A549 (cell line): ENCODE data around the gene RALGAPA1. TPM values are rescaled to one million over a fixed set of nuclear protein-coding genes. Genes with fewer than 3 reads are reported as not detected.

ENCODE experiments used
- ATAC-seq, 2 experiments: fragments of 200-7000 bp in 1 of 2; fragments of >200 bp in 1 of 2; cut with Nextera tagmentation in 1 of 2; cut with Tn5 transposase in 1 of 2; 3 replicates each; pipeline versions ENCODE4 v1.8.0 to v1.9.1; 2018 to 2020; ENCODE audit warnings: mild to moderate bottlenecking in 1 of 2, moderate library complexity in 1 of 2
- CTCF ChIA-PET: fragments of 300-600 bp; sonication (Branson Sonifier 250); formaldehyde crosslinking; extraction: SDS; loops from one replicate; lab custom pipeline; 2021; ENCODE audit warnings: antibody characterized with exemption, inconsistent platforms; lab: Yijun Ruan, JAX
- POLR2A ChIA-PET: fragments of 350-600 bp; formaldehyde crosslinking; extraction: SDS; loops from one replicate; lab custom pipeline; 2021; ENCODE audit warnings: antibody characterized with exemption, inconsistent platforms; lab: Yijun Ruan, JAX
- DNase-seq, 2 experiments: peaks; one replicate each; pipeline versions ENCODE4 v3.0.0 to v3.0.0-alpha.2; 2011 to 2016; ENCODE audit warnings: low read depth in 1 of 2, low spot score in 1 of 2
- FAIRE-seq: peaks from 2 replicates; lab custom pipeline; 2011; peaks lifted over from hg19 to GRCh38; lab: Jason Lieb, UNC
- H3K27ac ChIP-seq, 2 experiments: fragments of >200 bp; sonication (Bioruptor Twin); formaldehyde crosslinking; 3 replicates each; pipeline ENCODE4 v1.5.1; 2016 to 2017
- H3K4me1 ChIP-seq: fragments of >200 bp; sonication (Bioruptor Twin); formaldehyde crosslinking; 3 replicates; pipeline ENCODE4 v1.6.1; 2016
- H3K4me2 ChIP-seq: fragments of >200 bp; sonication (Bioruptor Twin); formaldehyde crosslinking; 3 replicates; pipeline ENCODE4 v1.6.1; 2016
- H3K4me3 ChIP-seq: fragments of >200 bp; sonication (Bioruptor Twin); formaldehyde crosslinking; 3 replicates; pipeline ENCODE4 v1.5.1; 2016
- H3K9me3 ChIP-seq: fragments of >200 bp; sonication (Bioruptor Twin); formaldehyde crosslinking; 3 replicates; pipeline ENCODE4 v1.6.1; 2016
- ATOH8 ChIP-seq: fragments of 250-450 bp; sonication (Bioruptor Pico); IDR thresholded peaks from 2 replicates; pipeline ENCODE4 v1.5.0; 2020; ENCODE audit warnings: low read depth, mild to moderate bottlenecking, moderate library complexity
- CBX8 ChIP-seq: fragments of 200-600 bp; sonication (generic); IDR thresholded peaks from 2 replicates; pipeline ENCODE4 v1.6.1; 2016
- CHD2 ChIP-seq: fragments of 150-350 bp; IDR thresholded peaks from 2 replicates; pipeline ENCODE4 v1.6.1; 2014; ENCODE audit warnings: low read length; ENCODE audit not compliant: partially characterized antibody
- ELK1 ChIP-seq: fragments of 150-350 bp; IDR thresholded peaks from 2 replicates; pipeline ENCODE4 v1.6.1; 2014; ENCODE audit warnings: low read depth, mild to moderate bottlenecking, low read length
- EP300 ChIP-seq, 2 experiments: fragments of >200 bp; sonication (Bioruptor Twin); formaldehyde crosslinking; IDR thresholded peaks; 2 replicates in 1 of 2; 3 replicates in 1 of 2; pipeline ENCODE4 v1.6.1; 2016 to 2017
- FOSL2 ChIP-seq, 2 experiments: fragments of 450-650 bp in 1 of 2; fragments of >200 bp in 1 of 2; sonication (Bioruptor Twin) in 1 of 2; formaldehyde crosslinking; IDR thresholded peaks; 2 replicates each; pipeline versions ENCODE4 v1.5.0 to v1.6.1; 2016 to 2020; ENCODE audit warnings: mild to moderate bottlenecking in 1 of 2, moderate library complexity in 1 of 2
- FOXS1 ChIP-seq: fragments of 250-450 bp; sonication (Bioruptor Pico); IDR thresholded peaks from 2 replicates; pipeline ENCODE4 v1.5.0; 2020; ENCODE audit warnings: mild to moderate bottlenecking, moderate library complexity
- HDAC2 ChIP-seq: fragments of 200-600 bp; sonication (generic); IDR thresholded peaks from 2 replicates; pipeline ENCODE4 v1.6.1; 2016
- HEYL ChIP-seq: fragments of 250-450 bp; sonication (Bioruptor Pico); IDR thresholded peaks from 2 replicates; pipeline ENCODE4 v1.8.0; 2021; ENCODE audit warnings: mild to moderate bottlenecking, moderate library complexity
- HOXB13 ChIP-seq: fragments of 250-450 bp; sonication (Bioruptor Pico); IDR thresholded peaks from 2 replicates; pipeline ENCODE4 v1.5.0; 2020; ENCODE audit warnings: low read depth, mild to moderate bottlenecking, moderate library complexity
- JUNB ChIP-seq: fragments of >200 bp; sonication (Bioruptor Twin); formaldehyde crosslinking; IDR thresholded peaks from 2 replicates; pipeline ENCODE4 v1.6.1; 2016
- KDM1A ChIP-seq: fragments of 200-600 bp; sonication (generic); IDR thresholded peaks from 2 replicates; pipeline ENCODE4 v1.6.1; 2016; ENCODE audit warnings: low read depth, mild to moderate bottlenecking
- KDM5A ChIP-seq: fragments of 200-600 bp; sonication (generic); IDR thresholded peaks from 2 replicates; pipeline ENCODE4 v1.6.1; 2016; ENCODE audit warnings: antibody characterized with exemption, mild to moderate bottlenecking
- MAFK ChIP-seq: fragments of 450-650 bp; IDR thresholded peaks from 2 replicates; pipeline ENCODE4 v1.6.1; 2014; ENCODE audit not compliant: partially characterized antibody
- MAX ChIP-seq: IDR thresholded peaks from 2 replicates; pipeline ENCODE4 v1.6.1; 2012
- MAZ ChIP-seq: fragments of 150-350 bp; IDR thresholded peaks from 2 replicates; pipeline ENCODE4 v1.6.1; 2014; ENCODE audit warnings: antibody characterized with exemption, low read depth, low read length, borderline replicate concordance
- MYC ChIP-seq: IDR thresholded peaks from 2 replicates; pipeline ENCODE4 v1.6.1; 2012; ENCODE audit warnings: mild to moderate bottlenecking, inconsistent platforms, low read length, improper control_type of control experiment, borderline replicate concordance
- NFE2L2 ChIP-seq: fragments of 150-350 bp; conservative IDR thresholded peaks from 2 replicates; pipeline ENCODE4 v1.6.1; 2014; ENCODE audit warnings: low read length
- PHF8 ChIP-seq: fragments of 200-600 bp; sonication (generic); IDR thresholded peaks from 2 replicates; pipeline ENCODE4 v1.6.1; 2016; ENCODE audit warnings: low read depth, mild to moderate bottlenecking, antibody characterized with exemption, moderate library complexity, borderline replicate concordance
- POLR2A ChIP-seq: IDR thresholded peaks from 2 replicates; pipeline ENCODE4 v1.6.1; 2012; ENCODE audit warnings: mild to moderate bottlenecking, low read length
- RCOR1 ChIP-seq: fragments of 150-350 bp; IDR thresholded peaks from 2 replicates; pipeline ENCODE4 v1.6.1; 2014; ENCODE audit warnings: antibody characterized with exemption, low read length, low read depth
- RNF2 ChIP-seq: fragments of 200-600 bp; sonication (generic); IDR thresholded peaks from 2 replicates; pipeline ENCODE4 v1.6.1; 2016; ENCODE audit warnings: low read depth, mild to moderate bottlenecking, antibody characterized with exemption, moderate library complexity, borderline replicate concordance
- SMC3 ChIP-seq: fragments of >200 bp; sonication (Bioruptor Twin); formaldehyde crosslinking; IDR thresholded peaks from 3 replicates; pipeline ENCODE4 v1.6.1; 2018; ENCODE audit warnings: inconsistent platforms
- SREBF2 ChIP-seq: fragments of 450-650 bp; IDR thresholded peaks from 2 replicates; pipeline ENCODE4 v1.6.1; 2014; ENCODE audit warnings: mild to moderate bottlenecking, moderate library complexity
- ZFP36 ChIP-seq: fragments of 450-650 bp; IDR thresholded peaks from 2 replicates; pipeline ENCODE4 v1.6.1; 2014; ENCODE audit warnings: borderline replicate concordance; ENCODE audit not compliant: partially characterized antibody
- ZNF302 ChIP-seq: fragments of 250-450 bp; sonication (Bioruptor Pico); IDR thresholded peaks from 2 replicates; pipeline ENCODE4 v1.9.0; 2021; ENCODE audit warnings: inconsistent platforms, mild to moderate bottlenecking, moderate library complexity
- WGBS: methylation state at CpG from one replicate; pipeline ENCODE4 v1.1.6; 2017; ENCODE audit errors: missing lambda C conversion rate; 5-methylcytosine and 5-hydroxymethylcytosine counted together
- polyA plus RNA-seq, 4 experiments: library from polyadenylated mRNA; depleted of rRNA in 3 of 4; stranded (reverse); fragments of >200 nt; fragmentation: RNase III in 1 of 4; extraction: RNeasy Plus Mini Kit Qiagen cat#74134 plus additional on column Dnase treatment in 1 of 4; gene quantifications; 2 replicates in 3 of 4; 3 replicates in 1 of 4; pipeline ENCODE4 v1.2.3, GENCODE V29; 2011 to 2017

RALGAPA1 gene
- polyA plus RNA-seq, 2 of the 4 experiments (the other 2 are of a cell fraction): 8.2 to 17.1 TPM

- 83% methylated on average over 4 of the region's 4 CpGs for WGBS
- no peak overlapping the region for H3K4me2 ChIP-seq
- DNase-seq (no peak), FAIRE-seq (no peak), ATAC-seq (no peak)
- TF ChIP-seq HOXB13 (CRISPR knock-in tag): no peak
- no peak for TF ChIP-seq MYC
- no peak for TF ChIP-seq FOXS1
- TF ChIP-seq ATOH8 (CRISPR knock-in tag): no peak
- TF ChIP-seq RNF2: no peak
- TF ChIP-seq ZNF302: no peak
- TF ChIP-seq ELK1: no peak
- no peak for TF ChIP-seq PHF8
- TF ChIP-seq HEYL (CRISPR knock-in tag): no peak
- no peak for TF ChIP-seq KDM5A
- TF ChIP-seq SMC3: no peak
- no peak for TF ChIP-seq MAZ
- TF ChIP-seq CBX8: no peak
- TF ChIP-seq FOSL2 (IDR thresholded peaks at IDR 0.05): no peak
- TF ChIP-seq FOSL2 (CRISPR knock-in tag; IDR thresholded peaks at IDR 0.05): no peak
- no peak for TF ChIP-seq POLR2A
- TF ChIP-seq HDAC2: no peak
- no peak for TF ChIP-seq EP300 (IDR thresholded peaks at IDR 0.05)
- no peak for TF ChIP-seq SREBF2
- no peaks in the 10 kb centered on the region for H3K9me3 ChIP-seq
- no peak overlapping the region for H3K4me3 ChIP-seq
- H3K27ac ChIP-seq: no peak overlapping the region
- H3K4me1 ChIP-seq: no peaks in the 10 kb centered on the region
- ChIA-PET POLR2A (no interaction called here), CTCF (no interaction called here)
Observed at GRCh38 chr14:35549551-35549950, 259.5 kb downstream of the RALGAPA1 start.

- Histone ChIP-seq H3K9me3 (no peaks in the 10 kb centered on the region), H3K4me1 (no peaks in the 10 kb centered on the region), H3K27ac (no peak overlapping the region), H3K4me3 (no peak overlapping the region), H3K4me2 (no peak overlapping the region)
- ATAC-seq (no peak), FAIRE-seq (no peak), DNase-seq (no peak)
- WGBS: 93% methylated on average over 5 of the region's 5 CpGs
- TF ChIP-seq KDM1A (no peak), SREBF2 (no peak), MAFK (peak; percentile 65), FOSL2 (IDR thresholded peaks at IDR 0.05) (no peak), FOSL2 (CRISPR knock-in tag; IDR thresholded peaks at IDR 0.05) (no peak), NFE2L2 (peak; percentile 51; the same call in 1 of the 2 replicates), JUNB (no peak)
- CTCF ChIA-PET: interaction anchor here (0.7 kb wide), 1 partner anchor 9 kb away, joined by 5 read pairs; no protein-coding TSS in a partner anchor
- POLR2A ChIA-PET: no interaction called here
Observed at GRCh38 chr14:35543006-35543405, 266.1 kb downstream of the RALGAPA1 start.

GRCh38 chr14:35539969-35540368 lies 269.1 kb downstream of the RALGAPA1 start:
- no peak for ATAC-seq
- ChIA-PET CTCF (no interaction called here), POLR2A (no interaction called here)
- Histone ChIP-seq H3K9me3 (no peaks in the 10 kb centered on the region), H3K27ac (no peak overlapping the region), H3K4me3 (no peak overlapping the region), H3K4me1 (peaks cover under 1% of the 10 kb centered on the region; the same call in 1 of the 3 replicates), H3K4me2 (no peak overlapping the region)
- 43% methylated on average over 2 of the region's 2 CpGs for WGBS
- no peak for DNase-seq
- TF ChIP-seq ZFP36: no peak
- no peak for TF ChIP-seq CHD2
- TF ChIP-seq MAX: no peak
- no peak for TF ChIP-seq RCOR1
- FAIRE-seq: no peak
